ENCODE results near the gene PJA1. TPM values are rescaled to one million over a fixed set of nuclear protein-coding genes. Genes with fewer than 3 reads are reported as not detected.

Gene PJA1
- total RNA-seq, 4 donors from 2014 or later: 14.1 to 23.2 (median 16.5) TPM

DNA sequence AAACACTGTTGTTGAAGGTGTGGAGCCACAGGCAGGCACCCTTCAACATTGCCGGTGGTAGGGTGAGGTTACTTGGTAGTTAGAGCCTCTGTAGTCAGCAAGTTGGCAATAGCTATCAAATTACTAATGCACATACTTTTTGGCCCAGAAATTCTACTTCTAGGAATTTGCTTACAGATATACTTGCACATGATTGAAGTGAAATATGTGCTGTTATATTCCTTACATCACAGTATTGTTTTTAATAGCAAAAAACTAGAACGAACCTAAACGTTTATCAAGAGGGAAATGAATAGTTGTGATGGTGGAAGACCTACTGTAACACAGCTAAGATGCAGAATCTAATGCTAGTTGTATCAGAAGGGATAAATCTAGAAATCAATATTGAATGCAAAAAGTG, 7.7 kb upstream of the PJA1 start:
- H3K4me1 ChIP-seq: no peaks in the 10 kb centered on the region
- TF ChIP-seq, protein P1, sequence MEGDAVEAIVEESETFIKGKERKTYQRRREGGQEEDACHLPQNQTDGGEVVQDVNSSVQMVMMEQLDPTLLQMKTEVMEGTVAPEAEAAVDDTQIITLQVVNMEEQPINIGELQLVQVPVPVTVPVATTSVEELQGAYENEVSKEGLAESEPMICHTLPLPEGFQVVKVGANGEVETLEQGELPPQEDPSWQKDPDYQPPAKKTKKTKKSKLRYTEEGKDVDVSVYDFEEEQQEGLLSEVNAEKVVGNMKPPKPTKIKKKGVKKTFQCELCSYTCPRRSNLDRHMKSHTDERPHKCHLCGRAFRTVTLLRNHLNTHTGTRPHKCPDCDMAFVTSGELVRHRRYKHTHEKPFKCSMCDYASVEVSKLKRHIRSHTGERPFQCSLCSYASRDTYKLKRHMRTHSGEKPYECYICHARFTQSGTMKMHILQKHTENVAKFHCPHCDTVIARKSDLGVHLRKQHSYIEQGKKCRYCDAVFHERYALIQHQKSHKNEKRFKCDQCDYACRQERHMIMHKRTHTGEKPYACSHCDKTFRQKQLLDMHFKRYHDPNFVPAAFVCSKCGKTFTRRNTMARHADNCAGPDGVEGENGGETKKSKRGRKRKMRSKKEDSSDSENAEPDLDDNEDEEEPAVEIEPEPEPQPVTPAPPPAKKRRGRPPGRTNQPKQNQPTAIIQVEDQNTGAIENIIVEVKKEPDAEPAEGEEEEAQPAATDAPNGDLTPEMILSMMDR (IDR thresholded peaks at IDR 0.05): no peak
- TF ChIP-seq POLR2A (IDR thresholded peaks at IDR 0.05): no peak
- no peak for TF ChIP-seq POLR2AphosphoS5 (IDR thresholded peaks at IDR 0.05)
- TF ChIP-seq EP300 (IDR thresholded peaks at IDR 0.05): no peak
- 72% methylated on average over 3 of the region's 3 CpGs for WGBS
- H3K27me3 ChIP-seq: no peaks in the 10 kb centered on the region
- H3K9me3 ChIP-seq: no peaks in the 10 kb centered on the region
- DNase-seq (ENCODE audit: low spot score in 2 of 2): no peak
- H3K27ac ChIP-seq: no peak overlapping the region
- no peak overlapping the region for H3K4me3 ChIP-seq
- H3K36me3 ChIP-seq: no peaks in the 10 kb centered on the region

DNA sequence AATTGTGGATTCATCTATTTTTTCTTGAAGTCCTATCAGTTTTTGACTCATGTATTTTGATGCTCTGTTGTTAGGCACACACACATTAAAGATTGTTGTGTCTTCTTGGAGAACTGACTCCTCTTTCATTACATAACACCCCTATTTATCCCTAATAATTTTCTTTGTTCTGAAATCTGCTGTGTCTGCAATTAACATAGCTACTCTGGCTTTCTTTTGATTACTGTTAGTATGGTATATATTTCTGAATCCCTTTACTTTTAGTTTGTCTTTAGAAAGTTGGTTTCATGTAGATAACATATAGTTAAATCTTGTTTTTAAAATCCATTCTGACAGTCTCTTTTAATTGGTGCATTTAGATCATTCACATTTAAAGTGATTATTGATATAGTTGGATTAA, 5.1 kb upstream of the PJA1 start:
- no peak overlapping the region for H3K4me3 ChIP-seq
- H3K4me1 ChIP-seq: no peaks in the 10 kb centered on the region
- H3K27ac ChIP-seq: no peak overlapping the region
- no peaks in the 10 kb centered on the region for H3K27me3 ChIP-seq
- TF ChIP-seq POLR2AphosphoS5 (IDR thresholded peaks at IDR 0.05): no peak
- TF ChIP-seq EP300 (IDR thresholded peaks at IDR 0.05): no peak
- TF ChIP-seq, protein P1 (IDR thresholded peaks at IDR 0.05): no peak
- no peak for TF ChIP-seq POLR2A (IDR thresholded peaks at IDR 0.05)
- no peaks in the 10 kb centered on the region for H3K36me3 ChIP-seq
- H3K9me3 ChIP-seq: no peaks in the 10 kb centered on the region
- DNase-seq (ENCODE audit: low spot score in 2 of 2): no peak

DNA sequence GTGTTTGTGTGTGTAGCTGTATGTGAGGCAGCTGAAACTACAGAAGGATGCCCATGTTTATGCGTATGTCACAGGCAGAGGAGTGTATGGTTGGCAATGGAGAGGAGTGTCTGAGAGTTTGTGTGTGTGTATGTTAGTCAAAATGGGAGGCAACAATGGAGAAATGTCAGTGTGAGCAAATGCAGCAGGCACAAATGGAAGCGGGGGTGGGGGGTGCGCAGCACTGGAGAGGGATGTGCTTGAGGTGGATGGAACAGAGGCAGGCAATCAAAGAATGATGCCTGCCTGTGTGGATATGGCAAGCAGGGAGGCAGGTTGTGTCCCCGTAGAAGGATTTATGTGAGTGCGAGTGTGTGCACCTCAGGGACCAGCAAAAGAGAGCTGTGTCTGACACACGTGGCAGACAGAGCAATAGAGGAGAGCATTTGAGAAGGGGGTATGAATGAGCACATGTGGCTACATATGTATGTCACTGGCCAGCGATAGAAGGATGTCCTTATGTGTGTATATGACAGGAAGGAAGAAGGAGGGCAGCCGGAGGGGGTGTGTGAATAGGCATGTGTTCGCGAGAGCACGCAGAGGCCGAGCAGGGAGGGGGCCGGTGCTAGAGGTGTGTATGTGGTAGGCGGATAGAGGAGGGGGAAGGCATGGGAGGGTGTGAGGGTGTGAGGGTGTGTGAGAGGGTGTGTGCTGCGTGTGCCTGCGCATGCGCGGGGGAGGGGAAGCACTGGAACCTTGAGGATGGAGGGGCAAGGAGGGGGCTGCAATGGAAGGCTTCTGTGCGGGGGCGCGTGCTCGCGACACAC, 1.1 kb downstream of the PJA1 start:
- Histone ChIP-seq H3K27me3 (no peaks in the 10 kb centered on the region), H3K27ac (no peak overlapping the region), H3K4me1 (peaks cover 8% of the 10 kb centered on the region), H3K9me3 (no peaks in the 10 kb centered on the region), H3K36me3 (no peaks in the 10 kb centered on the region), H3K4me3 (peak overlapping the region; percentile 69)
- no peak for DNase-seq (ENCODE audit: low spot score in 2 of 2)
- TF ChIP-seq, protein P1 (IDR thresholded peaks at IDR 0.05): no peak
- TF ChIP-seq POLR2A (IDR thresholded peaks at IDR 0.05) (no peak), POLR2AphosphoS5 (IDR thresholded peaks at IDR 0.05) (no peak), EP300 (IDR thresholded peaks at IDR 0.05) (no peak)
- WGBS: 37% methylated on average over 23 of the region's 23 CpGs

DNA sequence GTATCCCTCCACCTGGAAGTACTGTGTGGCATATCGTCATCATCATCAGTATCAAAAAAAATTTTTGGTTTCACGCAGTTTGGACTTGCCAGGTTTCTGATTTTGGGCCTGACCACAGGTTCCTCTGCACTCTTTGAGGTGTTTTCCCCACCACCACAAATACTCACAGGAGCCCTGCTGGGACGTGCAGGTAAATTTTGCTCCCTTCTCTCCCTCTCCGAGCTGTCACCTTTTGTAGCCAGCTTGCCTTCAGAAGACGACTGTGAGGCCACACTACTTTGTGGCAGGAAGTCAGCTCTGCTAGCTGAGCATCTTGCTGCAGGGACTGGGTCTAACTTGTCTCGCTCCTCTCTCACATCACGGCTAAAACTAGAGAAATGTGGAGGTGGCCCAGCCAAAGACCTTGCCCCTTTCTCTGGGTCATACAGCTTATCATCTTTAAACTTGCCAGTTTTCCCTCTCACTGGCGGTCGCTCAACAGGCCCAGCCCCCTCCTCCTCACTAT, 2.8 kb downstream of the PJA1 start:
- WGBS: 78% methylated on average over 9 of the region's 9 CpGs
- TF ChIP-seq POLR2A (IDR thresholded peaks at IDR 0.05): no peak
- no peak for TF ChIP-seq POLR2AphosphoS5 (IDR thresholded peaks at IDR 0.05)
- TF ChIP-seq EP300 (IDR thresholded peaks at IDR 0.05): no peak
- TF ChIP-seq, protein P1 (IDR thresholded peaks at IDR 0.05): no peak
- Histone ChIP-seq H3K27ac (no peak overlapping the region), H3K27me3 (no peaks in the 10 kb centered on the region), H3K4me3 (no peak overlapping the region), H3K9me3 (no peaks in the 10 kb centered on the region), H3K36me3 (no peaks in the 10 kb centered on the region), H3K4me1 (peaks cover 8% of the 10 kb centered on the region)
- no peak for DNase-seq (ENCODE audit: low spot score in 2 of 2)

DNA sequence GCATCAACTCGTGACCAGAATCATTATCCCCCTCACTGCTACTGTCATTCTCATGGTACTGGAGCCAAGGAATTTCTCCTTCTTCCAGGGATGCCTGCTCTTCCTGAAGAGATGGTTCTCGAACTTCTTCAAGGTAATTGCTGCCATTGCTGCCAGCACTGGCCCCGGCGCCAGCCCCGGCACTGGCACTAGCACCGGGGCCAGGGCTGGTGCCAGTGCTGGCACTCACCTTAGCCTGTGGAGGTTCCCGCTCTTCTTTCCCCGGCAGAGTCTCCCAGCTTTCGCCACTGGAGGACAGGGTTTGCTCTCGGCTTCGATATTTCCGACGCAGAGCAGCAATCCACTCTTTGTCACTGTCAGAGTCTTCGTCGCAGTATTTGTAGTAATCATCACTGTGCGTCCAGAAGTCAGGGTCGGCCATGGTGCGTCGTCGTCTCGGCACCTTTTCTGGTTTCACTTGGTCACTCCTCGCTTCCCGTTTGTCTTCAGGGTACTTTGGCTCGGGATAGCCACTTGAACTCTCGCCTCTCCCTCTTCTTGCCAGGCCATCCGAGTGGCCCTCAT, 3.4 kb downstream of the PJA1 start:
- H3K4me1 ChIP-seq: peaks cover 8% of the 10 kb centered on the region
- WGBS: 87% methylated on average over 26 of the region's 26 CpGs
- no peak for TF ChIP-seq POLR2AphosphoS5 (IDR thresholded peaks at IDR 0.05)
- TF ChIP-seq POLR2A (IDR thresholded peaks at IDR 0.05): no peak
- TF ChIP-seq, protein P1 (IDR thresholded peaks at IDR 0.05): no peak
- TF ChIP-seq EP300 (IDR thresholded peaks at IDR 0.05): no peak
- H3K27me3 ChIP-seq: no peaks in the 10 kb centered on the region
- no peak overlapping the region for H3K27ac ChIP-seq
- no peaks in the 10 kb centered on the region for H3K9me3 ChIP-seq
- no peaks in the 10 kb centered on the region for H3K36me3 ChIP-seq
- DNase-seq (ENCODE audit: low spot score in 2 of 2): no peak
- H3K4me3 ChIP-seq: no peak overlapping the region
